Neural cell (in vitro differentiated cells): ENCODE measurements around the gene AGPS. TPM values are rescaled to one million over a fixed set of nuclear protein-coding genes. Genes with fewer than 3 reads are reported as not detected.

ENCODE experiments used
- H2AFZ ChIP-seq: fragments of 200-600, 300-800 bp; sonication (generic), shearing (Covaris generic); 2 replicates; pipeline ENCODE4 v1.6.0; 2014; ENCODE audit warnings: low read depth, mild to moderate bottlenecking, antibody characterized with exemption, low read length, moderate library complexity
- H3F3A ChIP-seq: fragments of 200-600 bp; shearing (Covaris generic); 2 replicates; pipeline ENCODE4 v1.6.1; 2016; ENCODE audit warnings: mild to moderate bottlenecking, moderate library complexity, mixed read lengths, antibody characterized with exemption, low read length; ENCODE audit not compliant: insufficient read depth, poor library complexity, severe bottlenecking
- H3K27ac ChIP-seq: fragments of 200-600, 300-800 bp; sonication (generic), shearing (Covaris generic); 2 replicates; pipeline ENCODE4 v1.5.1; 2014; ENCODE audit warnings: mild to moderate bottlenecking, low read length, moderate library complexity
- H3K27me3 ChIP-seq: fragments of 300-800, 200-600 bp; sonication (generic), shearing (Covaris generic); 2 replicates; pipeline ENCODE4 v1.6.0; 2014; ENCODE audit warnings: mild to moderate bottlenecking, low read depth, low read length, moderate library complexity; ENCODE audit not compliant: insufficient read depth
- H3K36me3 ChIP-seq: fragments of 300-800, 200-600 bp; sonication (generic), shearing (Covaris generic); 2 replicates; pipeline ENCODE4 v1.5.1; 2014; ENCODE audit warnings: mild to moderate bottlenecking, antibody characterized with exemption, low read length, moderate library complexity; ENCODE audit not compliant: insufficient read depth
- H3K4me2 ChIP-seq: fragments of 300-800, 200-600 bp; sonication (generic), shearing (Covaris generic); 2 replicates; pipeline ENCODE4 v1.6.0; 2014; ENCODE audit warnings: mild to moderate bottlenecking, low read length
- H3K4me3 ChIP-seq: fragments of 300-800, 200-600 bp; sonication (generic), shearing (Covaris generic); 2 replicates; pipeline ENCODE4 v1.5.1; 2014; ENCODE audit warnings: mild to moderate bottlenecking, low read length, moderate library complexity
- H3K79me2 ChIP-seq: fragments of 200-600 bp; shearing (Covaris generic); replicated peaks from 2 replicates; pipeline ENCODE4 v1.6.0; 2014; ENCODE audit warnings: mild to moderate bottlenecking, low read length, moderate library complexity; ENCODE audit not compliant: insufficient read depth
- H3K9ac ChIP-seq: fragments of 300-800, 200-600 bp; sonication (generic), shearing (Covaris generic); 2 replicates; pipeline ENCODE4 v1.6.1; 2016; ENCODE audit warnings: mild to moderate bottlenecking, low read length, mixed read lengths
- H3K9me2 ChIP-seq: fragments of 200-600 bp; shearing (Covaris generic); 2 replicates; pipeline ENCODE4 v1.6.1; 2016; ENCODE audit warnings: mild to moderate bottlenecking, low read length, mixed read lengths; ENCODE audit not compliant: insufficient read depth
- H3K9me3 ChIP-seq: fragments of 200-600, 300-800 bp; sonication (generic), shearing (Covaris generic); 2 replicates; pipeline ENCODE4 v1.6.1; 2016; ENCODE audit warnings: mild to moderate bottlenecking, mixed run types, low read length, moderate library complexity, mixed read lengths
- H4K20me1 ChIP-seq: fragments of 200-600 bp; shearing (Covaris generic); 2 replicates; pipeline ENCODE4 v1.6.1; 2016; ENCODE audit warnings: mild to moderate bottlenecking, mixed run types; ENCODE audit not compliant: insufficient read depth
- EP300 ChIP-seq: fragments of 450-650 bp; conservative IDR thresholded peaks from 2 replicates; pipeline ENCODE4 v1.6.1; 2014; ENCODE audit warnings: antibody characterized with exemption, mild to moderate bottlenecking, moderate library complexity; ENCODE audit not compliant: poor library complexity, severe bottlenecking
- EZH2 ChIP-seq: fragments of 200-600, 300-800 bp; shearing (Covaris generic), sonication (generic); IDR thresholded peaks from 2 replicates; pipeline ENCODE4 v1.6.1; 2014; ENCODE audit warnings: antibody characterized with exemption, low read length, borderline replicate concordance, mild to moderate bottlenecking; ENCODE audit not compliant: insufficient read depth, poor library complexity, severe bottlenecking
- MXI1 ChIP-seq: fragments of 450-650 bp; conservative IDR thresholded peaks from 2 replicates; pipeline ENCODE4 v1.6.1; 2014; ENCODE audit warnings: antibody characterized with exemption, mild to moderate bottlenecking; ENCODE audit not compliant: poor library complexity, severe bottlenecking
- POLR2AphosphoS5 ChIP-seq: IDR thresholded peaks from 2 replicates; pipeline ENCODE4 v1.6.1; 2012
- RAD21 ChIP-seq: fragments of 450-650 bp; conservative IDR thresholded peaks from 2 replicates; pipeline ENCODE4 v1.6.1; 2014; ENCODE audit warnings: antibody characterized with exemption, mild to moderate bottlenecking, moderate library complexity
- SMC3 ChIP-seq: fragments of 450-650 bp; conservative IDR thresholded peaks from 2 replicates; pipeline ENCODE4 v1.6.1; 2014; ENCODE audit warnings: antibody characterized with exemption, mild to moderate bottlenecking, moderate library complexity; ENCODE audit not compliant: poor library complexity
- TAF1 ChIP-seq: IDR thresholded peaks from 2 replicates; pipeline ENCODE4 v1.6.1; 2012; ENCODE audit warnings: low read depth
- polyA plus RNA-seq: library from polyadenylated mRNA; depleted of rRNA; stranded (reverse); fragments of >200 nt; gene quantifications from 2 replicates; pipeline ENCODE4 v1.2.3, GENCODE V29; 2014
- TF ChIP-seq, protein P1 (sequence below): IDR thresholded peaks from 2 replicates; pipeline ENCODE4 v1.6.1; 2012; ENCODE audit warnings: borderline replicate concordance
- TF ChIP-seq, protein P2 (sequence below): fragments of 450-650 bp; IDR thresholded peaks from 2 replicates; pipeline ENCODE4 v1.5.1; 2014; ENCODE audit warnings: antibody characterized with exemption, mild to moderate bottlenecking, moderate library complexity; ENCODE audit not compliant: poor library complexity, severe bottlenecking

The AGPS gene
- polyA plus RNA-seq, 1 donor from 2014 or later: 31.0 TPM

DNA sequence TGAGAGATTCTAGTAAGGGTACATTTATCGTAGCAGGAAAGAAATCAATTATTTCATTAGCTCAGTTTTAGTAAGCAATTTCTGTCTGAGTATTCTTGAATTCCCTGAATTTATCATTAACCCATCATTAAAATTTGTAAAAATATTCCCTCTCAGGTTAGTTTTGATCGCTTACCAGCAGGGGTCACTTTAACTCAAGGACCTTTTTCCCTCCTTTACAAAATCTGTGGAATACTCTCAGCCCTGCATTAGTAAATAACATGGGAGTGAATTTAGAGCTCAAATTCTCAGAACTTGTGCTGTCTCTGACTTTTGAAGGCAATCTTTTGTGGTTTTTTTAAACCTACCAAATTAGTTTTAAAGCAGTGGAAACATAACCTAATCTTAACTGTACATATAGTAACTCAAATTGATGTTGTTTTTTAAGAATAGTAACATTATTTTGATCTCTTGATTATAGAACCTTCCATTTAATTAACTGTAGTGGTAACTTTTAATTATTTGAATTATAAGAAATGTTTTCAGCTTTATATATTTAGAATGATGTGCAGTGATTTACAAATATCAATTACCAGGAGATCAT is 97.2 kb downstream of the AGPS start:
- no peaks in the 10 kb centered on the region for H3K79me2 ChIP-seq
- no peaks in the 10 kb centered on the region for H4K20me1 ChIP-seq
- no peaks in the 10 kb centered on the region for H3K9me3 ChIP-seq
- H3K36me3 ChIP-seq: no peaks in the 10 kb centered on the region
- no peaks in the 10 kb centered on the region for H3K9me2 ChIP-seq
- no peak overlapping the region for H3K4me2 ChIP-seq
- H3K27ac ChIP-seq: no peak overlapping the region
- no peak overlapping the region for H2AFZ ChIP-seq
- no peak overlapping the region for H3K4me3 ChIP-seq
- H3K27me3 ChIP-seq: no peaks in the 10 kb centered on the region
- TF ChIP-seq, protein P1, sequence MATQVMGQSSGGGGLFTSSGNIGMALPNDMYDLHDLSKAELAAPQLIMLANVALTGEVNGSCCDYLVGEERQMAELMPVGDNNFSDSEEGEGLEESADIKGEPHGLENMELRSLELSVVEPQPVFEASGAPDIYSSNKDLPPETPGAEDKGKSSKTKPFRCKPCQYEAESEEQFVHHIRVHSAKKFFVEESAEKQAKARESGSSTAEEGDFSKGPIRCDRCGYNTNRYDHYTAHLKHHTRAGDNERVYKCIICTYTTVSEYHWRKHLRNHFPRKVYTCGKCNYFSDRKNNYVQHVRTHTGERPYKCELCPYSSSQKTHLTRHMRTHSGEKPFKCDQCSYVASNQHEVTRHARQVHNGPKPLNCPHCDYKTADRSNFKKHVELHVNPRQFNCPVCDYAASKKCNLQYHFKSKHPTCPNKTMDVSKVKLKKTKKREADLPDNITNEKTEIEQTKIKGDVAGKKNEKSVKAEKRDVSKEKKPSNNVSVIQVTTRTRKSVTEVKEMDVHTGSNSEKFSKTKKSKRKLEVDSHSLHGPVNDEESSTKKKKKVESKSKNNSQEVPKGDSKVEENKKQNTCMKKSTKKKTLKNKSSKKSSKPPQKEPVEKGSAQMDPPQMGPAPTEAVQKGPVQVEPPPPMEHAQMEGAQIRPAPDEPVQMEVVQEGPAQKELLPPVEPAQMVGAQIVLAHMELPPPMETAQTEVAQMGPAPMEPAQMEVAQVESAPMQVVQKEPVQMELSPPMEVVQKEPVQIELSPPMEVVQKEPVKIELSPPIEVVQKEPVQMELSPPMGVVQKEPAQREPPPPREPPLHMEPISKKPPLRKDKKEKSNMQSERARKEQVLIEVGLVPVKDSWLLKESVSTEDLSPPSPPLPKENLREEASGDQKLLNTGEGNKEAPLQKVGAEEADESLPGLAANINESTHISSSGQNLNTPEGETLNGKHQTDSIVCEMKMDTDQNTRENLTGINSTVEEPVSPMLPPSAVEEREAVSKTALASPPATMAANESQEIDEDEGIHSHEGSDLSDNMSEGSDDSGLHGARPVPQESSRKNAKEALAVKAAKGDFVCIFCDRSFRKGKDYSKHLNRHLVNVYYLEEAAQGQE: no peak
- TF ChIP-seq EP300 (no peak), RAD21 (peak; percentile 76), POLR2AphosphoS5 (no peak), MXI1 (no peak), TAF1 (no peak), SMC3 (peak; percentile 83), EZH2 (no peak)
- TF ChIP-seq, protein P2, sequence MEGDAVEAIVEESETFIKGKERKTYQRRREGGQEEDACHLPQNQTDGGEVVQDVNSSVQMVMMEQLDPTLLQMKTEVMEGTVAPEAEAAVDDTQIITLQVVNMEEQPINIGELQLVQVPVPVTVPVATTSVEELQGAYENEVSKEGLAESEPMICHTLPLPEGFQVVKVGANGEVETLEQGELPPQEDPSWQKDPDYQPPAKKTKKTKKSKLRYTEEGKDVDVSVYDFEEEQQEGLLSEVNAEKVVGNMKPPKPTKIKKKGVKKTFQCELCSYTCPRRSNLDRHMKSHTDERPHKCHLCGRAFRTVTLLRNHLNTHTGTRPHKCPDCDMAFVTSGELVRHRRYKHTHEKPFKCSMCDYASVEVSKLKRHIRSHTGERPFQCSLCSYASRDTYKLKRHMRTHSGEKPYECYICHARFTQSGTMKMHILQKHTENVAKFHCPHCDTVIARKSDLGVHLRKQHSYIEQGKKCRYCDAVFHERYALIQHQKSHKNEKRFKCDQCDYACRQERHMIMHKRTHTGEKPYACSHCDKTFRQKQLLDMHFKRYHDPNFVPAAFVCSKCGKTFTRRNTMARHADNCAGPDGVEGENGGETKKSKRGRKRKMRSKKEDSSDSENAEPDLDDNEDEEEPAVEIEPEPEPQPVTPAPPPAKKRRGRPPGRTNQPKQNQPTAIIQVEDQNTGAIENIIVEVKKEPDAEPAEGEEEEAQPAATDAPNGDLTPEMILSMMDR: peak; percentile 70
- no peaks in the 10 kb centered on the region for H3F3A ChIP-seq
- no peak overlapping the region for H3K9ac ChIP-seq

DNA sequence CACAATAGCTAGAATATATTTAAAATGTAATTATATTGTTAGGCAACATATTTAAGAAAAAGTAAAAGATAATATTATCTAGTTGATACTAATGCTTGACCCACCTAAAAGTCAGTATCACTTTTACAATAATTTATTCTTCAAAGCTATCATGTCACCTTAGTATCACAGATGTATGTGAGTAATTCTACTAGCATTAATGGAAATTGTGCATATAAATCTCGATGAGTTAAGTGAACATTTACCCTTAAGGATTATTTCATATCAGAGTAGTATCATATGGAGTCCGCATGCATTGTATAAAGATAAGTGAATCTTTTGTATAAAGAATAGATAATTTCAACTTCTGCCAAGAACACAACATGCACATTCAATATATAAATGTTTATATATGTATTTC is 103.4 kb downstream of the AGPS start:
- H3K79me2 ChIP-seq: no peaks in the 10 kb centered on the region
- no peaks in the 10 kb centered on the region for H3K36me3 ChIP-seq
- TF ChIP-seq RAD21: no peak
- H3K4me3 ChIP-seq: no peak overlapping the region
- no peak overlapping the region for H3K27ac ChIP-seq
- H3K4me2 ChIP-seq: no peak overlapping the region
- no peaks in the 10 kb centered on the region for H3K9me3 ChIP-seq
- no peaks in the 10 kb centered on the region for H3F3A ChIP-seq
- H3K9me2 ChIP-seq: no peaks in the 10 kb centered on the region
- H3K9ac ChIP-seq: no peak overlapping the region
- H2AFZ ChIP-seq: no peak overlapping the region
- H3K27me3 ChIP-seq: no peaks in the 10 kb centered on the region
- no peaks in the 10 kb centered on the region for H4K20me1 ChIP-seq

DNA sequence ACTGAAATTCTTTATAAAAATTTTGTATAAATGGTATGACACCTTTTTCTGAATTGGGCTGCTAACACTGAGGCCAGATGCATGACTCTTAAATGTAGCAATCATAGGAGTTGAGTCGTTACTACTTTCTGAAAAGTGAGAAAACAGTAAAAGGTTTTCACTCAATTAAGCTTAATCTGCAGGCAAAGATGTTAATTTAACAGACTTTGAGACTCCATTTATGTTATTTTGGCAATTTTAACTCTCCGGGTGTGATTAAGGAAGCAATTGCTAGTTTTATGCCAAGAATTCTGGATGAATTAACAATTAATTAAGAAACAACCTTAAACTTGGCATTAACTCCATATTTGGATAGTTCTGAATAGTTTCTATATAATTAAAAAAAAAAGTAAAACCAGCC is 104.3 kb downstream of the AGPS start:
- no peak overlapping the region for H3K9ac ChIP-seq
- TF ChIP-seq EP300 (no peak), POLR2AphosphoS5 (no peak)
- H3K79me2 ChIP-seq: no peaks in the 10 kb centered on the region

More for the DNA sequence above, 104.3 kb downstream of the AGPS start:
- Histone ChIP-seq H3K27me3 (no peaks in the 10 kb centered on the region), H3K9me3 (no peaks in the 10 kb centered on the region), H3K27ac (no peak overlapping the region), H2AFZ (no peak overlapping the region), H3K9me2 (no peaks in the 10 kb centered on the region), H3K4me3 (no peak overlapping the region), H3K36me3 (no peaks in the 10 kb centered on the region), H3K4me2 (no peak overlapping the region), H4K20me1 (no peaks in the 10 kb centered on the region), H3F3A (no peaks in the 10 kb centered on the region)
